Measurements from ENCODE around the gene EDN2. TPM values are rescaled to one million over a fixed set of nuclear protein-coding genes. Genes with fewer than 3 reads are reported as not detected.

Gene EDN2
- total RNA-seq, 1 experiment from 2014 or later, result 0.24 TPM

- Histone ChIP-seq H4K91ac (ENCODE audit: insufficient read length, low read depth, low read length) (no peak overlapping the region), H2AFZ (ENCODE audit: low read length) (no peak overlapping the region), H3K4me2 (ENCODE audit: insufficient read depth, insufficient read length, low read length) (no peak overlapping the region), H3K79me1 (ENCODE audit: insufficient read depth, low read depth, low read length, poor library complexity, severe bottlenecking) (no peaks in the 10 kb centered on the region), H3K9ac (ENCODE audit: extremely low read depth, insufficient read length, low read length) (no peak overlapping the region), H3K23me2 (ENCODE audit: insufficient read length, low read depth, low read length, poor library complexity, severe bottlenecking) (no peaks in the 10 kb centered on the region), H2AK5ac (ENCODE audit: insufficient read length, low read length) (no peak overlapping the region), H4K5ac (ENCODE audit: insufficient read length, low read depth, low read length) (no peak overlapping the region), H3K27ac (ENCODE audit: insufficient read length, low read depth, low read length) (no peak overlapping the region), H3K23ac (ENCODE audit: insufficient read length, low read depth, low read length) (no peak overlapping the region), H3T11ph (ENCODE audit: low read length) (no peak overlapping the region), H3K18ac (ENCODE audit: insufficient read length, low read depth, low read length) (no peak overlapping the region), H4K20me1 (ENCODE audit: control insufficient read depth, insufficient read depth, insufficient read length) (no peaks in the 10 kb centered on the region), H3K79me2 (ENCODE audit: insufficient read depth, low read length) (no peaks in the 10 kb centered on the region), H2BK120ac (ENCODE audit: low read depth, low read length, poor library complexity, severe bottlenecking) (no peak overlapping the region), H2BK20ac (ENCODE audit: low read depth, low read length, poor library complexity, severe bottlenecking) (no peak overlapping the region), H3K14ac (ENCODE audit: insufficient read depth, low read length) (no peak overlapping the region), H3K4ac (ENCODE audit: low read depth, low read length) (no peak overlapping the region), H3K27me3 (ENCODE audit: insufficient read depth, low read length) (no peaks in the 10 kb centered on the region), H2BK12ac (ENCODE audit: insufficient read length, low read depth, low read length) (no peak overlapping the region), H2BK5ac (ENCODE audit: insufficient read length, low read length) (no peak overlapping the region), H3K56ac (ENCODE audit: insufficient read length, low read depth, low read length) (no peak overlapping the region), H3K9me3 (ENCODE audit: control insufficient read depth, low read depth, low read length) (no peaks in the 10 kb centered on the region), H4K8ac (replicated peaks; ENCODE audit: insufficient read length, low read depth, low read length) (no peak overlapping the region), H2BK15ac (ENCODE audit: low read depth, low read length) (no peak overlapping the region), H3K4me1 (ENCODE audit: insufficient read depth, low read length) (no peaks in the 10 kb centered on the region)
- H3K36me3 Mint-ChIP-seq (ENCODE audit: insufficient read depth in 1 of 3, low read depth in 3 of 3), result no peaks in the 10 kb centered on the region
- H3K4me1 Mint-ChIP-seq, result no peaks in the 10 kb centered on the region
- TF ChIP-seq CTCF (conservative IDR thresholded peaks at IDR 0.05), result no peak
- DNase-seq, result no peak
- no peaks in the 10 kb centered on the region for H3K9me3 Mint-ChIP-seq
- no CpG with 5 or more reads among the region's 4 CpGs for WGBS (ENCODE audit: extremely low coverage, insufficient read length, low lambda C conversion rate)
- H3K27me3 Mint-ChIP-seq (ENCODE audit: low read depth), result peaks cover 1% of the 10 kb centered on the region; the same call in 1 of the 2 replicates
- H3K4me3 Mint-ChIP-seq, result no peak overlapping the region
- H3K27ac Mint-ChIP-seq, result no peak overlapping the region
Measured at GRCh38 chr1:41467673-41468072, 16.8 kb downstream of the EDN2 start.

Data from H9 (cell line).